CD14-positive monocyte (primary cell): ENCODE results near the gene PLCB1. TPM values are rescaled to one million over a fixed set of nuclear protein-coding genes. Genes with fewer than 3 reads are reported as not detected.

Source experiments
- DNase-seq, 3 donors: peaks; one replicate each; pipeline ENCODE4 v3.0.0-alpha.2; 2011 to 2022
- H2AFZ ChIP-seq: 2 replicates; pipeline ENCODE4 v1.6.0; 2012; ENCODE audit warnings: mild to moderate bottlenecking, low read depth, low read length, inconsistent platforms; ENCODE audit not compliant: insufficient read depth, poor library complexity, severe bottlenecking
- H3K27ac ChIP-seq, 2 donors: 1 replicate in 1 of 2; 2 replicates in 1 of 2; pipeline ENCODE4 v1.5.1; 2012 to 2013; ENCODE audit warnings: low read length in 2 of 2, control low read depth in 1 of 2, inconsistent platforms in 1 of 2, low read depth in 1 of 2, mild to moderate bottlenecking in 1 of 2
- H3K27me3 ChIP-seq, 2 donors: one replicate each; pipeline versions ENCODE4 v1.6.0 to v1.6.1; 2011 to 2013; ENCODE audit warnings: low read length in 2 of 2; ENCODE audit not compliant: control insufficient read depth in 2 of 2, insufficient read depth in 2 of 2
- H3K36me3 ChIP-seq, 2 donors: replicated peaks in 1 of 2; 1 replicate in 1 of 2; 2 replicates in 1 of 2; pipeline versions ENCODE4 v1.5.1 to v1.6.1; 2012 to 2013; ENCODE audit warnings: low read length in 2 of 2, control low read depth in 1 of 2, inconsistent platforms in 1 of 2, mild to moderate bottlenecking in 1 of 2; ENCODE audit not compliant: insufficient read depth in 2 of 2, control insufficient read depth in 1 of 2
- H3K4me1 ChIP-seq, 2 donors: 1 replicate in 1 of 2; 2 replicates in 1 of 2; pipeline versions ENCODE4 v1.5.1 to v1.6.1; 2012 to 2013; ENCODE audit warnings: low read length in 2 of 2, control low read depth in 1 of 2, inconsistent platforms in 1 of 2, mild to moderate bottlenecking in 1 of 2, moderate library complexity in 1 of 2; ENCODE audit not compliant: insufficient read depth in 2 of 2, control insufficient read depth in 1 of 2
- H3K4me2 ChIP-seq: replicated peaks from 2 replicates; pipeline ENCODE3; 2012; ENCODE audit warnings: low read length, moderate library complexity, mild to moderate bottlenecking; ENCODE audit not compliant: poor library complexity, severe bottlenecking; ENCODE audit errors: extremely low read depth
- H3K4me3 ChIP-seq, 3 experiments: fragments of 200-600 bp in 1 of 3; sonication (generic) in 1 of 3; replicated peaks in 1 of 3; 1 replicate in 2 of 3; 2 replicates in 1 of 3; pipeline ENCODE4 v1.5.1; 2011 to 2013; ENCODE audit warnings: low read length in 3 of 3, mild to moderate bottlenecking in 3 of 3, control low read depth in 2 of 3, low read depth in 2 of 3, inconsistent platforms in 1 of 3, moderate library complexity in 1 of 3
- H3K79me2 ChIP-seq: 2 replicates; pipeline ENCODE4 v1.6.0; 2012; ENCODE audit warnings: mild to moderate bottlenecking, control low read depth, inconsistent platforms, low read length, moderate library complexity; ENCODE audit not compliant: insufficient read depth
- H3K9ac ChIP-seq: 2 replicates; pipeline ENCODE4 v1.6.0; 2017; ENCODE audit warnings: low read length, mild to moderate bottlenecking; ENCODE audit not compliant: insufficient read depth, poor library complexity, severe bottlenecking
- H3K9me3 ChIP-seq, 2 donors: replicated peaks in 1 of 2; 1 replicate in 1 of 2; 2 replicates in 1 of 2; pipeline versions ENCODE4 v1.5.1 to v1.6.1; 2012 to 2013; ENCODE audit warnings: low read length in 2 of 2, control low read depth in 1 of 2; ENCODE audit not compliant: control insufficient read depth in 1 of 2, insufficient read depth in 1 of 2
- H4K20me1 ChIP-seq: 2 replicates; pipeline ENCODE4 v1.6.0; 2012; ENCODE audit warnings: mild to moderate bottlenecking, low read length, control low read depth, moderate library complexity; ENCODE audit not compliant: insufficient read depth
- H3K27ac Mint-ChIP-seq, 7 donors: one replicate each; pipeline ENCODE4 v1.8.0; 2020; ENCODE audit warnings: mild to moderate bottlenecking in 7 of 7, mixed read lengths in 7 of 7, moderate library complexity in 6 of 7, inconsistent platforms in 2 of 7
- H3K27me3 Mint-ChIP-seq, 3 donors: one replicate each; pipeline ENCODE4 v1.8.0; 2021 to 2022; ENCODE audit warnings: low read depth in 3 of 3, mild to moderate bottlenecking in 3 of 3, mixed read lengths in 3 of 3, moderate library complexity in 3 of 3, inconsistent platforms in 1 of 3
- H3K36me3 Mint-ChIP-seq, 2 donors: one replicate each; pipeline ENCODE4 v1.8.0; 2020; ENCODE audit warnings: mixed read lengths in 2 of 2, inconsistent platforms in 1 of 2, mild to moderate bottlenecking in 1 of 2
- H3K4me1 Mint-ChIP-seq: one replicate; pipeline ENCODE4 v1.8.0; 2020; ENCODE audit warnings: mild to moderate bottlenecking, mixed read lengths
- H3K4me3 Mint-ChIP-seq, 2 donors: one replicate each; pipeline ENCODE4 v1.8.0; 2020; ENCODE audit warnings: mild to moderate bottlenecking in 2 of 2, mixed read lengths in 2 of 2, moderate library complexity in 1 of 2
- H3K9me3 Mint-ChIP-seq, 7 donors: one replicate each; pipeline ENCODE4 v1.8.0; 2020 to 2022; ENCODE audit warnings: mixed read lengths in 7 of 7, mild to moderate bottlenecking in 6 of 7, moderate library complexity in 6 of 7, inconsistent platforms in 2 of 7
- WGBS: methylation state at CpG from one replicate; pipeline ENCODE4 v1.1.5; 2013; ENCODE audit warnings: missing lambda C conversion rate; ENCODE audit not compliant: insufficient coverage; 5-methylcytosine and 5-hydroxymethylcytosine counted together
- intact Hi-C, 2 donors: fragments of 100-400 bp; cut with micrococcal nuclease; formaldehyde crosslinking; loops; one replicate each; pipeline versions ENCODE4 v1.15.0 to v1.15.1; 2023
- polyA plus RNA-seq, 3 donors: library from polyadenylated mRNA; depleted of rRNA in 1 of 3; unstranded in 2 of 3; stranded (reverse) in 1 of 3; fragments of 300-500 nt in 2 of 3; fragments of >200 nt in 1 of 3; fragmentation: Illumina TruSeq in 2 of 3; gene quantifications; 1 replicate in 2 of 3; 2 replicates in 1 of 3; pipeline ENCODE4 v1.2.3, GENCODE V29; 2012 to 2021
- TF ChIP-seq, protein P1 (sequence below): fragments of 200-600 bp; IDR thresholded peaks from one replicate; pipeline ENCODE4 v1.8.0; 2022; ENCODE audit warnings: antibody characterized with exemption, mild to moderate bottlenecking

The PLCB1 gene
- polyA plus RNA-seq, 3 donors: 8.6 to 16.4 (median 13.2) TPM

DNA sequence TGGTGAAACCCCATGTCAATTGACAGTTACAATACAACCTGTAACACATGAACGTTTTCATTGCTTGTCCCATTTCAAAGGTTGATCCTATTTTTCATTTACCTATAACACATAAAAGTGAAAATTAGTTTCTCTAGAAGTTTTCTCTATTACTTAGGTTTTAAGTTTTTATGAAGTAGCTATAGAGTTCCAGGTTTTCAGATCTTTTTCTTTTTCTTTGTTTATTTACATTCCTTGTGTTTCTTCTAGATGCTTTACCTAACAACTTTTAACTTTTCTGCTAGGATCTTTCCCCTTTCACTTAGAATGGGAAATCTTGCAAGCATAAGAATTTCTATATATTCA, 232.6 kb downstream of the PLCB1 start:
- no peaks in the 10 kb centered on the region for H3K36me3 ChIP-seq
- Mint-ChIP-seq H3K27me3 (no peaks in the 10 kb centered on the region), H3K9me3 (no peaks in the 10 kb centered on the region), H3K27ac (no peak overlapping the region), H3K36me3 (no peaks in the 10 kb centered on the region), H3K4me3 (no peak overlapping the region), H3K4me1 (peaks cover 39% of the 10 kb centered on the region)
- H3K9ac ChIP-seq: no peak overlapping the region
- WGBS: no CpG with 5 or more reads among the region's 1 CpG
- no peaks in the 10 kb centered on the region for H3K27me3 ChIP-seq
- H4K20me1 ChIP-seq: no peaks in the 10 kb centered on the region
- intact Hi-C loops: no loop called here
- no peak overlapping the region for H2AFZ ChIP-seq
- no peak overlapping the region for H3K4me2 ChIP-seq
- no peak overlapping the region for H3K27ac ChIP-seq
- H3K79me2 ChIP-seq: peaks cover 8% of the 10 kb centered on the region
- DNase-seq: no peak
- no peak overlapping the region for H3K4me3 ChIP-seq
- TF ChIP-seq, protein P1, sequence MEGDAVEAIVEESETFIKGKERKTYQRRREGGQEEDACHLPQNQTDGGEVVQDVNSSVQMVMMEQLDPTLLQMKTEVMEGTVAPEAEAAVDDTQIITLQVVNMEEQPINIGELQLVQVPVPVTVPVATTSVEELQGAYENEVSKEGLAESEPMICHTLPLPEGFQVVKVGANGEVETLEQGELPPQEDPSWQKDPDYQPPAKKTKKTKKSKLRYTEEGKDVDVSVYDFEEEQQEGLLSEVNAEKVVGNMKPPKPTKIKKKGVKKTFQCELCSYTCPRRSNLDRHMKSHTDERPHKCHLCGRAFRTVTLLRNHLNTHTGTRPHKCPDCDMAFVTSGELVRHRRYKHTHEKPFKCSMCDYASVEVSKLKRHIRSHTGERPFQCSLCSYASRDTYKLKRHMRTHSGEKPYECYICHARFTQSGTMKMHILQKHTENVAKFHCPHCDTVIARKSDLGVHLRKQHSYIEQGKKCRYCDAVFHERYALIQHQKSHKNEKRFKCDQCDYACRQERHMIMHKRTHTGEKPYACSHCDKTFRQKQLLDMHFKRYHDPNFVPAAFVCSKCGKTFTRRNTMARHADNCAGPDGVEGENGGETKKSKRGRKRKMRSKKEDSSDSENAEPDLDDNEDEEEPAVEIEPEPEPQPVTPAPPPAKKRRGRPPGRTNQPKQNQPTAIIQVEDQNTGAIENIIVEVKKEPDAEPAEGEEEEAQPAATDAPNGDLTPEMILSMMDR: no peak
- no peaks in the 10 kb centered on the region for H3K9me3 ChIP-seq
- H3K4me1 ChIP-seq: peaks cover 22 to 31% of the 10 kb centered on the region in 2 donors

DNA sequence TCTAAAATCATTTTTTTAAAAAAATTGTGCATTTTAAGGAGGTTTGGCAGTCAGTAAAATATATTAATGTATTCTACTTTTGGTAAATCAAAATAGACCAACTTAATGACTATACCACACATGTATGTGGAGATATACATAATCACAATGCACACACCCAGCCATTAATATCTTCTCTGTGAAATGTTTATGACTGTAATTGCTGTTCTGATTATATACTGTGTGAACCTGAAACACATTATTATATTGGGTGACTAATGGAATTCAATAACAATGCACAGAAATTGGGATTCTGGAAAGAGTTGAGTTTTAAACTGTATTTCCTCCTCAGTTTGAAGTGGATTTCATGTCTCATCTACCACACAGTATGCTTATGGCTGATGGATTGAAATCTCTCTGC, 233.6 kb downstream of the PLCB1 start:
- Mint-ChIP-seq H3K27me3 (no peaks in the 10 kb centered on the region), H3K9me3 (no peaks in the 10 kb centered on the region), H3K4me3 (no peak overlapping the region), H3K27ac (no peak overlapping the region), H3K36me3 (no peaks in the 10 kb centered on the region), H3K4me1 (peaks cover 34% of the 10 kb centered on the region)
- intact Hi-C loops: no loop called here
- H2AFZ ChIP-seq: no peak overlapping the region
- peaks cover 8% of the 10 kb centered on the region for H3K79me2 ChIP-seq
- no peak for DNase-seq
- no peaks in the 10 kb centered on the region for H3K9me3 ChIP-seq
- TF ChIP-seq, protein P1: no peak
- peaks cover 22 to 33% of the 10 kb centered on the region in 2 donors for H3K4me1 ChIP-seq
- no peak overlapping the region for H3K4me3 ChIP-seq
- H3K36me3 ChIP-seq: no peaks in the 10 kb centered on the region
- no peak overlapping the region for H3K4me2 ChIP-seq
- H3K9ac ChIP-seq: no peak overlapping the region
- no peak overlapping the region for H3K27ac ChIP-seq
- H3K27me3 ChIP-seq: no peaks in the 10 kb centered on the region
- no peaks in the 10 kb centered on the region for H4K20me1 ChIP-seq
